Neural progenitor cell (in vitro differentiated cells): ENCODE data around the gene C2orf68. TPM values are rescaled to one million over a fixed set of nuclear protein-coding genes. Genes with fewer than 3 reads are reported as not detected.
"Not testable (repeated sequence)": the region's sequence is repeated elsewhere in the genome, so short reads cannot be mapped to it uniquely, and the experiment has no call there.

Experiments used
- DNase-seq: peaks from one replicate; pipeline ENCODE4 v3.0.0-alpha.2; 2016; ENCODE audit warnings: low spot score
- H2AFZ ChIP-seq: fragments of 200-600 bp; sonication (generic); replicated peaks from 2 replicates; pipeline ENCODE4 v1.6.1; 2016; ENCODE audit warnings: antibody characterized with exemption
- H3F3A ChIP-seq: fragments of 200-600 bp; sonication (generic); 2 replicates; pipeline ENCODE4 v1.6.1; 2016; ENCODE audit warnings: antibody characterized with exemption, low read depth
- H3K27ac ChIP-seq: fragments of 200-600 bp; sonication (generic); 2 replicates; pipeline ENCODE4 v1.5.1; 2016; ENCODE audit warnings: mild to moderate bottlenecking
- H3K27me3 ChIP-seq: fragments of 200-600 bp; sonication (generic); 2 replicates; pipeline ENCODE4 v1.6.1; 2016; ENCODE audit warnings: mild to moderate bottlenecking, moderate library complexity
- H3K36me3 ChIP-seq: fragments of 200-600 bp; sonication (generic); 2 replicates; pipeline ENCODE4 v1.5.1; 2016
- H3K4me1 ChIP-seq: fragments of 200-600 bp; sonication (generic); 2 replicates; pipeline ENCODE4 v1.6.1; 2016; ENCODE audit warnings: mixed run types
- H3K4me2 ChIP-seq: fragments of 200-600 bp; sonication (generic); 2 replicates; pipeline ENCODE4 v1.6.1; 2016
- H3K4me3 ChIP-seq: fragments of 200-600 bp; sonication (generic); 2 replicates; pipeline ENCODE4 v1.5.1; 2016
- H3K79me2 ChIP-seq: fragments of 200-600 bp; sonication (generic); 2 replicates; pipeline ENCODE4 v1.6.1; 2016; ENCODE audit warnings: low read depth
- H3K9ac ChIP-seq: fragments of 200-600 bp; sonication (generic); 2 replicates; pipeline ENCODE4 v1.6.1; 2016
- H3K9me3 ChIP-seq: fragments of 200-600 bp; sonication (generic); 2 replicates; pipeline ENCODE4 v1.5.1; 2016; ENCODE audit warnings: low read depth
- H4K20me1 ChIP-seq: fragments of 200-600 bp; sonication (generic); 2 replicates; pipeline ENCODE4 v1.6.1; 2016; ENCODE audit warnings: low read depth
- H3K27ac Mint-ChIP-seq: 3 replicates; pipeline ENCODE4 v1.8.0; 2021; ENCODE audit warnings: mixed read lengths
- H3K27me3 Mint-ChIP-seq: 2 replicates; pipeline ENCODE4 v1.8.0; 2022; ENCODE audit warnings: low read depth, mild to moderate bottlenecking, inconsistent platforms, moderate library complexity, mixed read lengths; ENCODE audit not compliant: insufficient read depth
- H3K36me3 Mint-ChIP-seq: 3 replicates; pipeline ENCODE4 v1.8.0; 2021; ENCODE audit warnings: mixed read lengths
- H3K4me1 Mint-ChIP-seq: 3 replicates; pipeline ENCODE4 v1.8.0; 2021; ENCODE audit warnings: mixed read lengths
- H3K4me3 Mint-ChIP-seq: 3 replicates; pipeline ENCODE4 v1.8.0; 2021; ENCODE audit warnings: mild to moderate bottlenecking, moderate library complexity, mixed read lengths
- H3K9me3 Mint-ChIP-seq: 3 replicates; pipeline ENCODE4 v1.8.0; 2020; ENCODE audit warnings: mixed read lengths
- EZH2 ChIP-seq: fragments of 200-600 bp; sonication (generic); IDR thresholded peaks from 2 replicates; pipeline ENCODE4 v1.6.1; 2017; ENCODE audit warnings: antibody characterized with exemption, mild to moderate bottlenecking, moderate library complexity
- EZH2phosphoT487 ChIP-seq: fragments of 200-600 bp; sonication (generic); IDR thresholded peaks from 2 replicates; pipeline ENCODE4 v1.6.1; 2017; ENCODE audit warnings: antibody characterized with exemption
- total RNA-seq: library from RNA; depleted of rRNA; stranded (reverse); fragments of >200 nt; gene quantifications from 2 replicates; pipeline ENCODE4 v1.2.3, GENCODE V29; 2015; ENCODE audit warnings: low replicate concordance
- TF ChIP-seq, protein P1 (sequence below): fragments of 200-600 bp; sonication (generic); IDR thresholded peaks from 2 replicates; pipeline ENCODE4 v1.5.1; 2017; ENCODE audit warnings: antibody characterized with exemption, mild to moderate bottlenecking

The C2orf68 gene
- total RNA-seq, 1 donor from 2014 or later = 31.1 TPM

DNA sequence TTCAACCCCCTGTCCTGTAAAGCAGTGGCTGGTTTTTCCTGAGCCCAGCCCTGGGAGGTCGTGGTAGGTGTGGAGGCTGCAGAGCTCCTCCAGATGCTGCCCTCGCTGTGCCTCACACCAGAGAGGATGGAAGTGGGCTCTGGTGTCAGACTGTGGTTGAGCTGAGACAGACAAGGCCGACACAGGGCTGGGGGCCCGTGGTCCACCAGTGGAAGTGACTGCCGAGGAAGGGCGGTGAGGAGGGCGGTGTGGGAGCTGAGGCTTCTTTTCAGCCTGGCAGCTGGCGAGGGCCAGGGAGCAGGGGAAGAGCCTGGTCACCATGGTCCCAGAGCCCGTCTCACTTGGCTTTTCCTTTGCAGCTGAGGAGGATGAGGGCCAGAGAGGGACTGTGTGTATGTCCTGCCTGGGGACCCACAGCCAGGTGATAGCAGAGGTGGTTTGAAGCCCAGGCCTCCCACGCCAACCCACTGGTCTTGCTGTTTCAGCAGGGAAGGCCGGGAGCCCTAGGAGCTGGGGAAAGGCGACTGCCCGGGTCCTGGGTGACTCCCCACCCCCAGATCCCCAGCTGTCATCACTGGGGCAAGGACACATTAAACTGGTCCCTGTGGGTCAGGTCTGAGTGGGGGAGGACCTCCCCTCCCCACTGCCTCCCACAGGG lies 47.6 kb upstream of the C2orf68 start:
- Histone ChIP-seq H3K4me3 (no peak overlapping the region), H2AFZ (no peak overlapping the region), H3K79me2 (no peaks in the 10 kb centered on the region), H3K9me3 (no peaks in the 10 kb centered on the region), H3F3A (no peaks in the 10 kb centered on the region), H3K36me3 (no peaks in the 10 kb centered on the region), H3K4me2 (no peak overlapping the region), H3K4me1 (no peaks in the 10 kb centered on the region), H3K9ac (no peak overlapping the region), H3K27me3 (no peaks in the 10 kb centered on the region), H3K27ac (no peak overlapping the region), H4K20me1 (no peaks in the 10 kb centered on the region)
- Mint-ChIP-seq H3K9me3 (no peaks in the 10 kb centered on the region), H3K4me1 (no peaks in the 10 kb centered on the region), H3K4me3 (no peak overlapping the region), H3K27ac (no peak overlapping the region), H3K36me3 (peaks cover 6% of the 10 kb centered on the region), H3K27me3 (peaks cover 2% of the 10 kb centered on the region)
- DNase-seq = no peak
- TF ChIP-seq EZH2 = no peak
- no peak for TF ChIP-seq EZH2phosphoT487
- TF ChIP-seq, protein P1, sequence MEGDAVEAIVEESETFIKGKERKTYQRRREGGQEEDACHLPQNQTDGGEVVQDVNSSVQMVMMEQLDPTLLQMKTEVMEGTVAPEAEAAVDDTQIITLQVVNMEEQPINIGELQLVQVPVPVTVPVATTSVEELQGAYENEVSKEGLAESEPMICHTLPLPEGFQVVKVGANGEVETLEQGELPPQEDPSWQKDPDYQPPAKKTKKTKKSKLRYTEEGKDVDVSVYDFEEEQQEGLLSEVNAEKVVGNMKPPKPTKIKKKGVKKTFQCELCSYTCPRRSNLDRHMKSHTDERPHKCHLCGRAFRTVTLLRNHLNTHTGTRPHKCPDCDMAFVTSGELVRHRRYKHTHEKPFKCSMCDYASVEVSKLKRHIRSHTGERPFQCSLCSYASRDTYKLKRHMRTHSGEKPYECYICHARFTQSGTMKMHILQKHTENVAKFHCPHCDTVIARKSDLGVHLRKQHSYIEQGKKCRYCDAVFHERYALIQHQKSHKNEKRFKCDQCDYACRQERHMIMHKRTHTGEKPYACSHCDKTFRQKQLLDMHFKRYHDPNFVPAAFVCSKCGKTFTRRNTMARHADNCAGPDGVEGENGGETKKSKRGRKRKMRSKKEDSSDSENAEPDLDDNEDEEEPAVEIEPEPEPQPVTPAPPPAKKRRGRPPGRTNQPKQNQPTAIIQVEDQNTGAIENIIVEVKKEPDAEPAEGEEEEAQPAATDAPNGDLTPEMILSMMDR = no peak

DNA sequence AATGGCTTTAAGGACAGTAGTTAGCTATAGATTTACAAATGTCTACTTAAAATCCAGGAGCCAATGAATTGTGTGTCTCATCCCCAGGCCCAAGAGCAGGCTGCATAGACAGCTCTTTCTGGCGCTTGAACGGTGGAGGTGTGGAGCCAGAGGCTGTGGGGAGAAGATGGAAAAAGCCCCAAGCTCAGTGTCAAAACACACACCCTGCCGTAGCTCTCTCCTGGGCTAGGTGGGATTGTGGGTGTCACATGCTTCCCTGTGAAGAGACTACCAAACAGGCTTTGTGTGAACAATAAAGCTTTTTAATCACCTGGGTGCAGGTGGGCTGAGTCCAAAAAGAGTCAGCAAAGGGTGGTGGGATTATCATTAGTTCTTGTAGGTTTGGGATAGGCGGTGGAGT lies 45.5 kb upstream of the C2orf68 start:
- not testable (repeated sequence) for H3K9me3 Mint-ChIP-seq, H3K27ac Mint-ChIP-seq, H3K27ac ChIP-seq, H4K20me1 ChIP-seq, H3K36me3 ChIP-seq, H3K4me3 Mint-ChIP-seq, H3F3A ChIP-seq, H2AFZ ChIP-seq, DNase-seq, H3K27me3 ChIP-seq, H3K79me2 ChIP-seq, H3K4me1 Mint-ChIP-seq, H3K27me3 Mint-ChIP-seq, H3K9ac ChIP-seq, H3K9me3 ChIP-seq, H3K4me1 ChIP-seq, H3K4me3 ChIP-seq, H3K4me2 ChIP-seq
- peaks cover 14% of the 10 kb centered on the region for H3K36me3 Mint-ChIP-seq

DNA sequence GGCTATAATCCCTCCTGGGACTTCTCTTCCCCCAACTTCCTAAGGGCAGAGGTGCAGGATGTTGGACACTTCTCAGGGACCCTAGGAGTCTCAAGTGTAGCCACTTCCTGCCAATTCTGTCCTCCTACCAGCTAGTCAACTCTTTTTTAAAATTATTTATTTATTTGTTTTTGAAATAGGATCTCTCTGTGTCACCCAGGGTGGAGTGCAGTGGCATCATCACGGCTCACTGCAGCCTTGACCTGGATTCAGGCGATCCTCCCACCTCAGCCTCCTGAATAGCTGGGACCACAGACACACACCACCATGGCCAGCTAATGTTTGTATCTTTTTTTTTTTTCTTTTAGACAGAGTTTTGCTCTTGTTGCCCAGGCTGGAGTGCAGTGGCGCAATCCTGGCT lies 44.6 kb upstream of the C2orf68 start:
- Histone ChIP-seq H3K9me3 (no peaks in the 10 kb centered on the region), H3K4me1 (no peaks in the 10 kb centered on the region), H3K36me3 (no peaks in the 10 kb centered on the region), H3K79me2 (no peaks in the 10 kb centered on the region), H3K4me2 (no peak overlapping the region), H4K20me1 (no peaks in the 10 kb centered on the region), H3F3A (no peaks in the 10 kb centered on the region), H2AFZ (no peak overlapping the region), H3K4me3 (no peak overlapping the region), H3K27me3 (no peaks in the 10 kb centered on the region), H3K9ac (no peak overlapping the region), H3K27ac (no peak overlapping the region)
- no peaks in the 10 kb centered on the region for H3K4me1 Mint-ChIP-seq
- DNase-seq = no peak
- TF ChIP-seq, protein P1 = no peak
- TF ChIP-seq EZH2phosphoT487 (no peak), EZH2 (no peak)
- no peak overlapping the region for H3K27ac Mint-ChIP-seq
- peaks cover 18% of the 10 kb centered on the region for H3K36me3 Mint-ChIP-seq
- H3K4me3 Mint-ChIP-seq = no peak overlapping the region
- no peaks in the 10 kb centered on the region for H3K9me3 Mint-ChIP-seq
- H3K27me3 Mint-ChIP-seq = no peaks in the 10 kb centered on the region

DNA sequence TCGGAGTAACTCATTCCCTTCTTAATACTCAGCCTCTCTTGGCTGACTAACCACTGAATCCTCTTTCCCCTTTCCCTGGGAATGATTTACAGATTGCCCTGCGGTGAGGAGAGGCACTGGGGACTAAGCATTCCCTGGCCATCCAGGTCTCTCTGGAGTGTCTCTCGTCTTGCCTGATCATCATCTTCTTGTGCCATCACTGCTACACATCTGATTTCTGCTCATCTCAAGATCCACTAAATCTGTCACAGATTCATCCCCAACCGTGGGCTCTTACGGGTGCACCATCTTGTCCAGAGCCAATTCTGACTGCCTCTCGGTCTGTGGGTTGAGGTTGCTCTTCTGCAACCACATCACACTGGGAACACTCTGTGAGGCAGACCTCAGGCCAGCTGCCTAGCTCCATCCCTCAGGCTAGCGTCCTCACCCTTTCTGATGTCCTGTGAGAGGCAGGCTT lies 44.1 kb upstream of the C2orf68 start:
- no peak overlapping the region for H3K27ac ChIP-seq
- Mint-ChIP-seq H3K9me3 (no peaks in the 10 kb centered on the region), H3K27ac (no peak overlapping the region), H3K36me3 (peaks cover 18% of the 10 kb centered on the region), H3K4me3 (no peak overlapping the region), H3K27me3 (peaks cover under 1% of the 10 kb centered on the region), H3K4me1 (no peaks in the 10 kb centered on the region)
- H3K4me3 ChIP-seq = no peak overlapping the region
- H3K9me3 ChIP-seq = no peaks in the 10 kb centered on the region
- H3K9ac ChIP-seq = no peak overlapping the region
- H4K20me1 ChIP-seq = no peaks in the 10 kb centered on the region
- H2AFZ ChIP-seq = no peak overlapping the region
- no peaks in the 10 kb centered on the region for H3K4me1 ChIP-seq
- H3K36me3 ChIP-seq = no peaks in the 10 kb centered on the region
- TF ChIP-seq EZH2phosphoT487 (no peak), EZH2 (no peak)
- TF ChIP-seq, protein P1 = no peak
- H3K79me2 ChIP-seq = no peaks in the 10 kb centered on the region
- no peaks in the 10 kb centered on the region for H3F3A ChIP-seq
- H3K27me3 ChIP-seq = no peaks in the 10 kb centered on the region
- no peak for DNase-seq
- no peak overlapping the region for H3K4me2 ChIP-seq
